GM12878 (cell line): Measurements from ENCODE around the gene ZNF200.

ENCODE experiments used
- ASH2L ChIP-seq: fragments of 300-600, 200-600 bp; sonication (generic); IDR thresholded peaks from 2 replicates; pipeline ENCODE4 v1.6.1; 2017; ENCODE audit warnings: low read depth, mild to moderate bottlenecking, borderline replicate concordance
- BACH1 ChIP-seq: fragments of 450-650 bp; IDR thresholded peaks from 2 replicates; pipeline ENCODE4 v1.6.1; 2017; ENCODE audit warnings: mild to moderate bottlenecking, borderline replicate concordance
- CTCF ChIP-seq, 3 experiments: IDR thresholded peaks in 2 of 3; conservative IDR thresholded peaks in 1 of 3; 2 replicates each; pipeline ENCODE4 v1.5.1; 2011; ENCODE audit warnings: low read depth in 3 of 3, low read length in 3 of 3, mild to moderate bottlenecking in 3 of 3, control low read depth in 2 of 3, moderate library complexity in 2 of 3, inconsistent platforms in 1 of 3, mixed read lengths in 1 of 3; ENCODE audit not compliant: control insufficient read depth in 2 of 3, insufficient read depth in 1 of 3; ENCODE audit errors: extremely low read depth in 1 of 3
- ELK1 ChIP-seq: IDR thresholded peaks from 2 replicates; pipeline ENCODE4 v1.6.1; 2012; ENCODE audit warnings: low read depth, low read length, improper control_type of control experiment
- EP300 ChIP-seq, 2 experiments: fragments of 150-350 bp in 1 of 2; IDR thresholded peaks; 2 replicates each; pipeline ENCODE4 v1.6.1; 2011 to 2012; ENCODE audit warnings: low read depth in 2 of 2, low read length in 2 of 2, borderline replicate concordance in 1 of 2, improper control_type of control experiment in 1 of 2, inconsistent platforms in 1 of 2; ENCODE audit not compliant: control insufficient read depth in 1 of 2
- ESRRA ChIP-seq: IDR thresholded peaks from 2 replicates; pipeline ENCODE4 v1.6.1; 2012; ENCODE audit warnings: mild to moderate bottlenecking, low read length, improper control_type of control experiment
- FOS ChIP-seq: IDR thresholded peaks from 3 replicates; pipeline ENCODE4 v1.6.1; 2011; ENCODE audit warnings: borderline replicate concordance; ENCODE audit not compliant: insufficient read length; ENCODE audit errors: extremely low read depth
- HDGF ChIP-seq: fragments of 450-650 bp; IDR thresholded peaks from 2 replicates; pipeline ENCODE4 v1.6.1; 2016; ENCODE audit warnings: antibody characterized with exemption
- NFYA ChIP-seq: IDR thresholded peaks from 2 replicates; pipeline ENCODE4 v1.6.1; 2011; ENCODE audit warnings: low read depth, mild to moderate bottlenecking, low read length, improper control_type of control experiment, borderline replicate concordance
- POLR2A ChIP-seq: IDR thresholded peaks from 2 replicates; pipeline ENCODE4 v1.6.1; 2011; ENCODE audit warnings: low read depth, mild to moderate bottlenecking, low read length
- POLR2AphosphoS2 ChIP-seq: IDR thresholded peaks from 2 replicates; pipeline ENCODE4 v1.6.1; 2011; ENCODE audit warnings: low read depth, mild to moderate bottlenecking, low read length, improper control_type of control experiment, moderate library complexity
- RAD21 ChIP-seq: IDR thresholded peaks from 2 replicates; pipeline ENCODE4 v1.6.1; 2011; ENCODE audit warnings: mild to moderate bottlenecking, low read depth, low read length, moderate library complexity; ENCODE audit not compliant: insufficient read depth
- YY1 ChIP-seq: IDR thresholded peaks from 2 replicates; pipeline ENCODE4 v1.6.1; 2011; ENCODE audit warnings: low read depth, mild to moderate bottlenecking, low read length

GRCh38 chr16:3180445-3180878 is 54.5 kb downstream of the ZNF200 start:
- TF ChIP-seq NFYA (no peak), ESRRA (no peak), CTCF (IDR thresholded peaks at IDR 0.05 in 2 of 3, conservative IDR thresholded peaks at IDR 0.05 in 1 of 3; ENCODE audit: control insufficient read depth in 2 of 3, extremely low read depth in 1 of 3, insufficient read depth in 1 of 3, low read depth in 3 of 3, low read length in 3 of 3) (no peak), YY1 (no peak), POLR2A (no peak), ELK1 (no peak), POLR2AphosphoS2 (no peak), EP300 (IDR thresholded peaks at IDR 0.05; ENCODE audit: borderline replicate concordance in 1 of 2, control insufficient read depth in 1 of 2, low read depth in 2 of 2, low read length in 2 of 2) (no peak), BACH1 (no peak), HDGF (no peak), FOS (no peak), RAD21 (no peak), ASH2L (no peak)
